Stimulated activated CD4-positive, alpha-beta T cell treated with anti-CD3 and anti-CD28 coated beads, Interleukin-15, amount 100 ng/mL, for 48 hours (primary cell): ENCODE measurements around the gene ERMN.
"Not testable (repeated sequence)": the region's sequence is repeated elsewhere in the genome, so short reads cannot be mapped to it uniquely, and the experiment has no call there.

Experiments
- DNase-seq, 2 donors: peaks; one replicate each; pipeline ENCODE4 v3.0.0-alpha.2; 2020; ENCODE audit warnings: low read depth in 2 of 2

The ERMN gene

GRCh38 chr2:157292853-157293252, 32.8 kb downstream of the ERMN start:
- DNase-seq, result no peak

- DNase-seq, result no peak
These were observed 34.6 kb downstream of the ERMN start for GRCh38 chr2:157291018-157291417.

GRCh38 chr2:157290525-157290924, 35.1 kb downstream of the ERMN start:
- no peak for DNase-seq

GRCh38 chr2:157287160-157287559, 38.5 kb downstream of the ERMN start:
- DNase-seq, result no peak

- DNase-seq, result no peak
These were observed 42.2 kb downstream of the ERMN start for GRCh38 chr2:157283468-157283867.

- no peak for DNase-seq
These were observed 44.3 kb downstream of the ERMN start for GRCh38 chr2:157281316-157281715.

- DNase-seq, result not testable (repeated sequence)
These were observed 46.3 kb downstream of the ERMN start for GRCh38 chr2:157279311-157279710.

GRCh38 chr2:157271590-157272203, 53.9 kb downstream of the ERMN start:
- DNase-seq, result no peak

GRCh38 chr2:157269922-157270321, 55.7 kb downstream of the ERMN start:
- DNase-seq, result no peak

GRCh38 chr2:157269060-157269459, 56.6 kb downstream of the ERMN start:
- no peak for DNase-seq
